Activated CD4-positive, alpha-beta T cell treated with anti-CD3 and anti-CD28 coated beads for 36 hours (primary cell): ENCODE measurements around the gene CATSPERB. TPM values are rescaled to one million over a fixed set of nuclear protein-coding genes. Genes with fewer than 3 reads are reported as not detected.
"Not testable (repeated sequence)": the region's sequence is repeated elsewhere in the genome, so short reads cannot be mapped to it uniquely, and the experiment has no call there.

Experiments
- ATAC-seq: fragments of 200-7000 bp; cut with Tn5 transposase; one replicate; pipeline ENCODE4 v1.10.0; 2021; ENCODE audit warnings: mild to moderate bottlenecking, moderate library complexity
- CTCF ChIA-PET: fragments of 350-600 bp; sonication (Branson Sonifier 250); formaldehyde crosslinking; loops from one replicate; lab custom pipeline; 2021; ENCODE audit warnings: antibody characterized with exemption; lab: Charles Lee
- POLR2A ChIA-PET: fragments of 350-600 bp; sonication (Branson Sonifier 250); formaldehyde crosslinking; loops from one replicate; lab custom pipeline; 2021; ENCODE audit warnings: antibody characterized with exemption, inconsistent platforms; lab: Charles Lee
- DNase-seq: peaks from one replicate; pipeline ENCODE4 v3.0.0-alpha.2; 2020
- H3K27ac Mint-ChIP-seq: one replicate; pipeline ENCODE4 v1.8.0; 2021; ENCODE audit warnings: mixed read lengths
- H3K27me3 Mint-ChIP-seq: one replicate; pipeline ENCODE4 v1.8.0; 2021; ENCODE audit warnings: mixed read lengths
- H3K36me3 Mint-ChIP-seq: one replicate; pipeline ENCODE4 v1.8.0; 2021; ENCODE audit warnings: low read depth, mixed read lengths
- H3K4me1 Mint-ChIP-seq: one replicate; pipeline ENCODE4 v1.8.0; 2021; ENCODE audit warnings: mixed read lengths
- H3K4me3 Mint-ChIP-seq: one replicate; pipeline ENCODE4 v1.8.0; 2021; ENCODE audit warnings: mild to moderate bottlenecking, moderate library complexity, mixed read lengths
- H3K9me3 Mint-ChIP-seq: one replicate; pipeline ENCODE4 v1.8.0; 2021; ENCODE audit warnings: low read depth, mixed read lengths
- intact Hi-C, 2 experiments: fragments of 100-400 bp; cut with DNase I in 1 of 2; cut with micrococcal nuclease in 1 of 2; formaldehyde crosslinking; loops; one replicate each; pipeline versions ENCODE4 v1.14.2 to v1.15.1; 2022 to 2024; cut with DNase I, micrococcal nuclease
- total RNA-seq, 2 experiments: library from RNA; stranded (reverse); gene quantifications; one replicate each; pipeline ENCODE4 v1.2.3, GENCODE V29; 2021

The CATSPERB gene
- total RNA-seq, 2 experiments from 2014 or later, result 0.07 to 0.91 TPM

GRCh38 chr14:91693346-91693745 lies 38.5 kb downstream of the CATSPERB start:
- H3K4me3 Mint-ChIP-seq, result no peak overlapping the region
- H3K4me1 Mint-ChIP-seq, result peaks cover 9% of the 10 kb centered on the region
- intact Hi-C loops, result no loop called here
- peaks cover 9% of the 10 kb centered on the region for H3K9me3 Mint-ChIP-seq
- ATAC-seq (no peak), DNase-seq (no peak)
- no peaks in the 10 kb centered on the region for H3K27me3 Mint-ChIP-seq
- H3K27ac Mint-ChIP-seq, result no peak overlapping the region
- CTCF ChIA-PET, result interaction anchor here (1.2 kb wide), 1 partner anchor 35 kb away, joined by 3 read pairs; no protein-coding TSS in a partner anchor
- H3K36me3 Mint-ChIP-seq, result peaks cover 8% of the 10 kb centered on the region
- POLR2A ChIA-PET, result no interaction called here

- Mint-ChIP-seq H3K27ac (no peak overlapping the region), H3K9me3 (peaks cover 4% of the 10 kb centered on the region), H3K4me1 (peaks cover 9% of the 10 kb centered on the region), H3K4me3 (no peak overlapping the region), H3K27me3 (no peaks in the 10 kb centered on the region), H3K36me3 (peaks cover 8% of the 10 kb centered on the region)
- POLR2A ChIA-PET, result no interaction called here
- DNase-seq, result no peak
- CTCF ChIA-PET, result interaction anchor here (1.2 kb wide), 1 partner anchor 34 kb away, joined by 3 read pairs; no protein-coding TSS in a partner anchor
- ATAC-seq, result no peak
- intact Hi-C loops, result no loop called here
Observed at GRCh38 chr14:91692075-91692474, 39.8 kb downstream of the CATSPERB start.

DNA sequence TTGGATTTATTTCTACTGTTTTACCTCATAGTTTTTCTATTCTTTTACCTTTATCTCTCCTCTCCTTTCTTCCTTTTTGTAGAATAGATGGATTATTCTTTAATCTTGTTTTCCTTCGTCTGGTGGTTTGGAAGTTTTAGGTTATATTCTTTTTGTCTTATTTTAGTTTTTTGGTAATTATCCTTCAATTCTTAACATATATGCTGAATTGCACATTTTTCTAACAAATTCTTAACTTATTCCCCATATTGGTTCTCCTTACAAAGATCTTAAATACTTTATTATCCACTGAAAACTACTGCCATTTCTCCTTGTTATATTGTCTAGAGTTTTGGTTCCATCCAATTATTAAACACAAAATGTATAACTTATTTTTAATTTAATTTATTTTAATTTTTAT lies 42.3 kb downstream of the CATSPERB start:
- H3K27ac Mint-ChIP-seq, result no peak overlapping the region
- DNase-seq (no peak), ATAC-seq (no peak)
- POLR2A ChIA-PET, result no interaction called here
- H3K36me3 Mint-ChIP-seq, result peaks cover 8% of the 10 kb centered on the region
- intact Hi-C loops, result no loop called here
- CTCF ChIA-PET, result interaction anchor here (1.1 kb wide), 1 partner anchor 38 kb away, joined by 3 read pairs; no protein-coding TSS in a partner anchor
- H3K9me3 Mint-ChIP-seq, result peaks cover 4% of the 10 kb centered on the region
- no peak overlapping the region for H3K4me3 Mint-ChIP-seq
- H3K4me1 Mint-ChIP-seq, result no peaks in the 10 kb centered on the region
- H3K27me3 Mint-ChIP-seq, result no peaks in the 10 kb centered on the region

DNA sequence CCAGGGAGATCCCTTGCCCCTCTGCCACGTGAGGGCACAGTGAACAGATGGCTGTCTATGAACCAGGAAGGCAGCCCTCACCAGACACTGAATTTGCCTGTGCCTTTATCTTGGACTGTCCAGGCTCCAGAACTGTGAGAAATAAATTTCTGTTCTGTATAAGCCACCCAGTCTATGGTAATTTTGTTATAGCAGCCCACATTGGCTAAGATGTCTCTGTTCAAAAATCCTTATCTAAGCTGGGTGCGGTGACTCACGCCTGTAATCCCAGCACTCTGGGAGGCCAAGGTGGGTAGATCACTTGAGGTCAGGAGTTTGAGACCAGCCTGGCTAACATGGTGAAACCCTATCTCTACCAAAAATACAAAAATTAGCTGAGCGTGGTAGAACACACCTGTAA lies 44.5 kb downstream of the CATSPERB start:
- POLR2A ChIA-PET, ATAC-seq, H3K27ac Mint-ChIP-seq, H3K36me3 Mint-ChIP-seq, H3K27me3 Mint-ChIP-seq, DNase-seq, H3K4me3 Mint-ChIP-seq, H3K9me3 Mint-ChIP-seq, intact Hi-C loops, H3K4me1 Mint-ChIP-seq: not testable (repeated sequence)
- CTCF ChIA-PET, result interaction anchor here (1.4 kb wide), 1 partner anchor 12 kb away, joined by 3 read pairs; no protein-coding TSS in a partner anchor

DNA sequence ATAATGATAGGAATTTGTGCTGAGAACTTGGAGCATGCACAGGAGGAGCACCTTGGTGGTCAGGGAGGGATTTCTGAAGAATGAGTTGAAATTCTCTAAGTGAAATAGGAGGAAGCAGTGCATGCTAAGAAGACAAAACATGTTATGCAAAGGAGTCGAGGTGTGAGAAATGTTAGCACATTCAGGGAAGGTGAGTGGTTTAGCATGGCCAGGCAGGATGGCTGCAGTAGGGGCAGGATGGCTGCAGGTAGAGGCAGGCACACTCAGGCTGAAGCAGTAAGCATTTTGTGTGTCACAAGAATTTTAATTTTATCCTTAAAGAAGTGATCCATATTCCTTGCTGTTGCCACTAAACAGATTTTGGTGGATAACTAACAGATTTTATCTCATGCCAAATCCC lies 46.3 kb downstream of the CATSPERB start:
- ATAC-seq (no peak), DNase-seq (no peak)
- ChIA-PET POLR2A (no interaction called here), CTCF (no interaction called here)
- Mint-ChIP-seq H3K4me1 (peaks cover 16% of the 10 kb centered on the region), H3K9me3 (peaks cover 4% of the 10 kb centered on the region), H3K27me3 (no peaks in the 10 kb centered on the region), H3K36me3 (peaks cover 5% of the 10 kb centered on the region), H3K4me3 (no peak overlapping the region), H3K27ac (no peak overlapping the region)
- intact Hi-C loops, result no loop called here

GRCh38 chr14:91681893-91682563 lies 49.9 kb downstream of the CATSPERB start:
- intact Hi-C loops, result no loop called here
- ATAC-seq, result peak; percentile 87
- peaks cover 8% of the 10 kb centered on the region for H3K9me3 Mint-ChIP-seq
- H3K27ac Mint-ChIP-seq, result peak overlapping the region; percentile 3
- DNase-seq, result peak; percentile 44
- peaks cover 3% of the 10 kb centered on the region for H3K36me3 Mint-ChIP-seq
- peaks cover 16% of the 10 kb centered on the region for H3K4me1 Mint-ChIP-seq
- POLR2A ChIA-PET, result no interaction called here
- CTCF ChIA-PET, result no interaction called here
- H3K4me3 Mint-ChIP-seq, result no peak overlapping the region
- no peaks in the 10 kb centered on the region for H3K27me3 Mint-ChIP-seq

GRCh38 chr14:91681118-91681517 lies 50.8 kb downstream of the CATSPERB start:
- CTCF ChIA-PET, result no interaction called here
- DNase-seq (no peak), ATAC-seq (peak; percentile 40)
- peaks cover 8% of the 10 kb centered on the region for H3K9me3 Mint-ChIP-seq
- POLR2A ChIA-PET, result no interaction called here
- H3K4me3 Mint-ChIP-seq, result no peak overlapping the region
- H3K36me3 Mint-ChIP-seq, result peaks cover 3% of the 10 kb centered on the region
- intact Hi-C loops, result no loop called here
- H3K27ac Mint-ChIP-seq, result no peak overlapping the region
- H3K27me3 Mint-ChIP-seq, result no peaks in the 10 kb centered on the region
- H3K4me1 Mint-ChIP-seq, result peaks cover 16% of the 10 kb centered on the region

DNA sequence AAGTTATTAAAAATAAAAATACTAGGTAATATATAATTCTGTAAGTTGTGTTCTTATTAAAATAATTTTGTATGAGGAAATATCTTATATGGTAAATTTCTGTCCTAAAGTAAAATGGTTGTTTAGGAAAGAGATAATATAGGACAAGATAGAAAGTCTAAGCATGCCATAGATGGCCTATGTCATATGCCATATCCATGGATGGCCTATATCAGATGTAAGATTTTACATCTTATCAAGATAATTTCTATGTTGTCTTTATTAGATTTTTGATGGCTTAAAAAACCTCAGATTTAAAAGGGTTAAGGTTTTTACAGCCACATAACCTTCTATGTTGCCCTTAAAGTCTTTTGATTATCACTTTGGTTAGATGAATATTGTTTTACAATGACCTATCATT lies 52.6 kb downstream of the CATSPERB start:
- intact Hi-C loops, result no loop called here
- H3K36me3 Mint-ChIP-seq, result peaks cover 3% of the 10 kb centered on the region

DNA sequence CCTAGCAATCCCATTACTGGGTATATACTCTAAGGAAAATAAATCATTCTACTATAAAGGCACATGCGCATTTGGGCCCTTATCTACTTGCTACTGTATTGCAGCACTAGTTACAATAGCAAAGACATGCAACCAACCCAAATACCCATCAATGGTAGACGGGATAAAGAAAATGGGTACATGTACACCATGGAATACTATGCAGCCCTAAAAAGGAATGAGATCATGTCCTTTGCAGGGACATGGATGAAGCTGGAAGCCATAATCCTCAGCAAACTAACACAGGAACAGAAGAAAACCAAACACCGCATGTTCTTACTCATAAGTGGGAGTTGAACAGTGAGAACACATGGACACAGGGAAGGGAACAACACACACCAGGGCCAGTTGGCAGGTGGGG lies 54.2 kb downstream of the CATSPERB start:
- H3K36me3 Mint-ChIP-seq, H3K27me3 Mint-ChIP-seq, ATAC-seq, POLR2A ChIA-PET, H3K4me3 Mint-ChIP-seq, intact Hi-C loops, DNase-seq, H3K27ac Mint-ChIP-seq, H3K9me3 Mint-ChIP-seq: not testable (repeated sequence)
- CTCF ChIA-PET, result interaction anchor here (1.3 kb wide), 1 partner anchor 234 kb away, joined by 5 read pairs; no protein-coding TSS in a partner anchor
- peaks cover 16% of the 10 kb centered on the region for H3K4me1 Mint-ChIP-seq

More for the DNA sequence above, 52.6 kb downstream of the CATSPERB start:
- CTCF ChIA-PET, result interaction anchor here (1.3 kb wide), 1 partner anchor 232 kb away, joined by 5 read pairs; no protein-coding TSS in a partner anchor
- ATAC-seq (no peak), DNase-seq (no peak)
- POLR2A ChIA-PET, result no interaction called here
- H3K4me3 Mint-ChIP-seq, result no peak overlapping the region
- H3K9me3 Mint-ChIP-seq, result peaks cover 8% of the 10 kb centered on the region
- H3K27me3 Mint-ChIP-seq, result no peaks in the 10 kb centered on the region
- H3K4me1 Mint-ChIP-seq, result peaks cover 16% of the 10 kb centered on the region
- no peak overlapping the region for H3K27ac Mint-ChIP-seq

- Mint-ChIP-seq H3K36me3 (peaks cover 4% of the 10 kb centered on the region), H3K4me1 (no peaks in the 10 kb centered on the region), H3K4me3 (no peak overlapping the region), H3K27me3 (no peaks in the 10 kb centered on the region), H3K27ac (no peak overlapping the region), H3K9me3 (peaks cover 8% of the 10 kb centered on the region)
- intact Hi-C loops, result no loop called here
- ATAC-seq, result no peak
- ChIA-PET CTCF (interaction anchor here (1.2 kb wide), 1 partner anchor 13 kb away, joined by 3 read pairs; no protein-coding TSS in a partner anchor), POLR2A (no interaction called here)
- no peak for DNase-seq
Observed at GRCh38 chr14:91674911-91675310, 57.0 kb downstream of the CATSPERB start.

DNA sequence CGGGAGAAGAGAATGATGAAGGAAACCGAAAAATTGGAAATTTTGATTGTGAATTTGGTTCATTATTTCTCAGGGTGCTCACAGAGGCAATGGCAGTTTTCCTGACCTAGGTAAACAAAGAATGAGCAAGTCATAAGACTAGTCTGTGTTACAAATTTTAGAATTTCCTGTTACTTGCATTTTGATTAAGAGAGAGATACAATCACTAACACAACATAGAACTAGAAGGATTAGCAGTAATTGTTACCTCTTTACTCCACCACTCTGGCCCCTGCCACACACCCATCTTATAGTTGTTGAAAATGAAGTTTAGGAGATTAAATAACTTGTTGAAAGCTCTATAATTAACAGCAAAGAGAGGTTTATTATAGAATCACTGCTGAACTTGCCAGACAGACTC lies 62.0 kb downstream of the CATSPERB start:
- H3K27ac Mint-ChIP-seq, result no peak overlapping the region
- H3K36me3 Mint-ChIP-seq, result peaks cover 12% of the 10 kb centered on the region
- ChIA-PET CTCF (interaction anchor here (1.1 kb wide), 1 partner anchor 12 kb away, joined by 3 read pairs; no protein-coding TSS in a partner anchor), POLR2A (no interaction called here)
- intact Hi-C loops, result no loop called here
- peak; percentile 33 for ATAC-seq
- no peaks in the 10 kb centered on the region for H3K27me3 Mint-ChIP-seq
- no peaks in the 10 kb centered on the region for H3K4me1 Mint-ChIP-seq
- DNase-seq, result no peak
- no peaks in the 10 kb centered on the region for H3K9me3 Mint-ChIP-seq
- no peak overlapping the region for H3K4me3 Mint-ChIP-seq

DNA sequence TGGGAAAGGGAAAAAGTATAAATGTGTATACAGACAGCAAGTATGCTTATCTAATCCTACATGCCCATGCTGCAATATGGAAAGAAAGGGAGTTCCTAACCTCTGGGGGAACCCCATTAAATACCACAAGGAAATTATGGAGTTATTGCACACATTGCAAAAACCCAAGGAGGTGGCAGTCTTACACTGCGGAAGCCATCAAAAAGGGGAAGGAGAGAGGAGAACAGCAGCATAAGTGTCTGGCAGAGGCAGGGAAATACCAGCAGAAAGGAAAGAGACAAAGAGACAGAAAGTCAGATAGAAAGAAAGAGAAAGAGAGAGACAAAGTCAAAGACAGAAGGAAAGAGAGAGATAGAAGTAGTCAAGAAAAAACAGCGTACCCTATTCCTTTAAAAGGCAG lies 64.8 kb downstream of the CATSPERB start:
- DNase-seq, intact Hi-C loops, H3K27ac Mint-ChIP-seq, POLR2A ChIA-PET, H3K4me1 Mint-ChIP-seq, H3K9me3 Mint-ChIP-seq, ATAC-seq, H3K27me3 Mint-ChIP-seq, H3K4me3 Mint-ChIP-seq, CTCF ChIA-PET: not testable (repeated sequence)
- H3K36me3 Mint-ChIP-seq, result peaks cover 10% of the 10 kb centered on the region
